IMR-90 (cell line): ENCODE data around the gene NEFH. TPM values are rescaled to one million over a fixed set of nuclear protein-coding genes. Genes with fewer than 3 reads are reported as not detected.

Source experiments
- ATAC-seq: fragments of 200-7000 bp; cut with Tn5 transposase; 2 replicates; pipeline ENCODE4 v1.9.1; 2020; ENCODE audit warnings: low read depth, mild to moderate bottlenecking, moderate library complexity
- BruUV-seq: library from RNA; stranded (reverse); fragments of 400-500 nt; replicated peaks from 2 replicates; lab custom pipeline; 2021; lab: Mats Ljungman, UMichigan
- CTCF ChIA-PET: fragments of 300-600 bp; formaldehyde crosslinking; extraction: SDS; loops from one replicate; lab custom pipeline; 2021; ENCODE audit warnings: antibody characterized with exemption; lab: Yijun Ruan, JAX
- POLR2A ChIA-PET: fragments of 300-600 bp; sonication (Branson Sonifier 250); formaldehyde crosslinking; loops from one replicate; lab custom pipeline; 2022; ENCODE audit warnings: antibody characterized with exemption; ENCODE audit not compliant: unreplicated experiment; lab: Charles Lee
- DNase-seq: peaks from one replicate; pipeline ENCODE4 v3.0.0; 2013
- H2AFZ ChIP-seq: replicated peaks from 2 replicates; pipeline ENCODE3; 2013; ENCODE audit warnings: low read length, mild to moderate bottlenecking; ENCODE audit not compliant: poor library complexity
- H2AK5ac ChIP-seq: 2 replicates; pipeline ENCODE4 v1.6.1; 2013; ENCODE audit warnings: low read depth, low read length, inconsistent platforms
- H2AK9ac ChIP-seq: replicated peaks from 2 replicates; pipeline ENCODE3; 2013; ENCODE audit warnings: mild to moderate bottlenecking, low read depth, low read length, moderate library complexity; ENCODE audit not compliant: poor library complexity
- H2BK120ac ChIP-seq: 2 replicates; pipeline ENCODE4 v1.6.1; 2013; ENCODE audit warnings: low read depth, low read length, inconsistent platforms
- H2BK15ac ChIP-seq: 3 replicates; pipeline ENCODE4 v1.6.1; 2013; ENCODE audit warnings: low read depth, low read length, inconsistent platforms
- H2BK20ac ChIP-seq: 2 replicates; pipeline ENCODE4 v1.6.1; 2013; ENCODE audit warnings: low read depth, mild to moderate bottlenecking, inconsistent platforms, low read length, moderate library complexity
- H2BK5ac ChIP-seq: 2 replicates; pipeline ENCODE4 v1.6.1; 2013; ENCODE audit warnings: mild to moderate bottlenecking, low read depth, low read length, inconsistent platforms; ENCODE audit not compliant: poor library complexity, severe bottlenecking
- H3K14ac ChIP-seq: replicated peaks from 2 replicates; pipeline ENCODE4 v1.6.1; 2013; ENCODE audit warnings: low read depth, low read length, inconsistent platforms
- H3K18ac ChIP-seq: 2 replicates; pipeline ENCODE4 v1.6.1; 2013; ENCODE audit warnings: low read depth, low read length, control low read depth
- H3K23ac ChIP-seq: 2 replicates; pipeline ENCODE4 v1.6.1; 2013; ENCODE audit warnings: low read depth, low read length, inconsistent platforms
- H3K27ac ChIP-seq: 2 replicates; pipeline ENCODE4 v1.5.1; 2013; ENCODE audit warnings: mild to moderate bottlenecking, control low read depth, low read length; ENCODE audit not compliant: insufficient read depth
- H3K27me3 ChIP-seq: 2 replicates; pipeline ENCODE4 v1.6.1; 2013; ENCODE audit warnings: low read length; ENCODE audit not compliant: control insufficient read depth, insufficient read depth
- H3K36me3 ChIP-seq: 2 replicates; pipeline ENCODE4 v1.6.1; 2013; ENCODE audit warnings: low read length, mixed read lengths; ENCODE audit not compliant: control insufficient read depth, insufficient read depth
- H3K4ac ChIP-seq: 2 replicates; pipeline ENCODE4 v1.6.1; 2013; ENCODE audit warnings: low read depth, low read length, inconsistent platforms
- H3K4me1 ChIP-seq: 2 replicates; pipeline ENCODE4 v1.6.1; 2013; ENCODE audit warnings: low read length, mixed read lengths; ENCODE audit not compliant: control insufficient read depth, insufficient read depth
- H3K4me2 ChIP-seq: 2 replicates; pipeline ENCODE4 v1.6.1; 2013; ENCODE audit warnings: low read depth, mild to moderate bottlenecking, control low read depth, low read length, moderate library complexity
- H3K4me3 ChIP-seq: 2 replicates; pipeline ENCODE4 v1.5.1; 2013; ENCODE audit warnings: low read depth, mild to moderate bottlenecking, control low read depth, low read length, moderate library complexity; ENCODE audit not compliant: insufficient read depth
- H3K56ac ChIP-seq: 2 replicates; pipeline ENCODE4 v1.6.1; 2013; ENCODE audit warnings: low read length, inconsistent platforms; ENCODE audit not compliant: insufficient read depth; ENCODE audit errors: extremely low read depth
- H3K79me1 ChIP-seq, 2 experiments: 2 replicates each; pipeline ENCODE4 v1.6.1; 2013; ENCODE audit warnings: low read length in 2 of 2, inconsistent platforms in 1 of 2, low read depth in 1 of 2
- H3K9ac ChIP-seq: 2 replicates; pipeline ENCODE4 v1.6.1; 2013; ENCODE audit warnings: low read depth, low read length, control low read depth
- H3K9me1 ChIP-seq: 2 replicates; pipeline ENCODE4 v1.6.1; 2013; ENCODE audit warnings: low read length, inconsistent platforms; ENCODE audit not compliant: insufficient read depth
- H3K9me3 ChIP-seq: 2 replicates; pipeline ENCODE4 v1.6.1; 2013; ENCODE audit warnings: low read length; ENCODE audit not compliant: control insufficient read depth, insufficient read depth
- H4K20me1 ChIP-seq: 2 replicates; pipeline ENCODE4 v1.6.1; 2013; ENCODE audit warnings: low read length, inconsistent platforms; ENCODE audit not compliant: insufficient read depth
- H4K5ac ChIP-seq: 2 replicates; pipeline ENCODE4 v1.6.1; 2013; ENCODE audit warnings: mild to moderate bottlenecking, low read depth, low read length, control low read depth
- H4K8ac ChIP-seq, 2 experiments: 2 replicates each; pipeline ENCODE4 v1.6.1; 2013; ENCODE audit warnings: low read depth in 2 of 2, low read length in 2 of 2, control low read depth in 1 of 2, inconsistent platforms in 1 of 2
- H4K91ac ChIP-seq: 2 replicates; pipeline ENCODE4 v1.6.1; 2013; ENCODE audit warnings: low read depth, low read length, inconsistent platforms; ENCODE audit not compliant: insufficient read depth
- BHLHE40 ChIP-seq: fragments of 150-350 bp; IDR thresholded peaks from 2 replicates; pipeline ENCODE4 v1.6.1; 2016; ENCODE audit warnings: mild to moderate bottlenecking, low read depth, low read length
- CEBPB ChIP-seq: IDR thresholded peaks from 2 replicates; pipeline ENCODE4 v1.6.1; 2012; ENCODE audit warnings: low read depth, low read length, improper control_type of control experiment
- CHD1 ChIP-seq: IDR thresholded peaks from 2 replicates; pipeline ENCODE4 v1.6.1; 2012; ENCODE audit warnings: low read depth, low read length, improper control_type of control experiment
- RAD21 ChIP-seq: IDR thresholded peaks from 2 replicates; pipeline ENCODE4 v1.6.1; 2012; ENCODE audit warnings: low read length, improper control_type of control experiment
- SMC3 ChIP-seq: fragments of 150-350 bp; IDR thresholded peaks from 2 replicates; pipeline ENCODE4 v1.6.1; 2016; ENCODE audit warnings: low read depth, mild to moderate bottlenecking, antibody characterized with exemption, low read length, moderate library complexity
- WGBS, 2 experiments: methylation state at CpG; one replicate each; pipeline versions ENCODE4 v1.1.5 to v1.1.7; 2013; ENCODE audit warnings: missing lambda C conversion rate in 2 of 2; ENCODE audit not compliant: insufficient read length in 1 of 2; ENCODE audit errors: extremely low coverage in 2 of 2; 5-methylcytosine and 5-hydroxymethylcytosine counted together
- dilution Hi-C: fragments of 300-500 bp; cut with HindIII; formaldehyde crosslinking; loops from one replicate; pipeline ENCODE4 v1.14.3; 2018; ENCODE audit warnings: low sequenced_read_pairs; ENCODE audit not compliant: unreplicated experiment
- in situ Hi-C: fragments of 300-500 bp; cut with MboI; formaldehyde crosslinking; loops from 3 replicates; pipeline ENCODE4 v1.14.3; 2019; ENCODE audit warnings: low sequenced_read_pairs, inconsistent platforms, mixed read lengths
- intact Hi-C: fragments of 100-400 bp; cut with micrococcal nuclease; formaldehyde crosslinking; loops from 2 replicates; pipeline ENCODE4 v1.10.0; 2022
- polyA plus RNA-seq, 3 experiments: library from polyadenylated mRNA; depleted of rRNA; stranded (reverse); fragments of >200 nt; gene quantifications; 2 replicates each; pipeline ENCODE4 v1.2.3, GENCODE V29; 2012; ENCODE audit warnings: low replicate concordance in 1 of 3
- total RNA-seq: library from RNA; depleted of rRNA; stranded (reverse); fragments of >200 nt; gene quantifications from 2 replicates; pipeline ENCODE4 v1.2.3, GENCODE V29; 2012
- TF ChIP-seq, protein P1 (sequence below): fragments of 150-350 bp; IDR thresholded peaks from 2 replicates; pipeline ENCODE4 v1.6.1; 2016; ENCODE audit warnings: low read depth, mild to moderate bottlenecking, low read length, moderate library complexity, borderline replicate concordance

NEFH gene
- total and polyA plus RNA-seq, 2 of the 4 experiments (the other 2 are of a cell fraction), result 1.3 to 2.9 TPM

DNA sequence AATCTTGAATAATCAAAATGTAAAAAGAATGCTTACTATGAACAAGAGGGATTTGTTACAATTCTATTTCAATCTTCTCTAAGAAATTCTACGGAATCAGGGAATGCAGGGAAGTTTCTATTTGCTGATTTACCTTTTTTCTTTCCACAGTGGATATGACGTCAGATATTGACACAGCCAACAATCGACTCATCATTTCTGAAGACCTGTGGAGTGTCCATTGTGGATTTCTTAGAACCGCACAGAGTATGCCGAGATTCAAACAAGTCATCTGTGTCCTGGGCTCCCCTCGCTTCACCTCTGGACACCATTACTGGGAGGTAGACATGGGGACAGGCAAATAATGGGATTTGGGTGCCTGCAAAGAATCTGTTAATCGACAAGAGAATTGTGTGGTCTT, 45.7 kb upstream of the NEFH start:
- dilution Hi-C loops (no loop called here), intact Hi-C loops (no loop called here), in situ Hi-C loops (no loop called here)
- no peaks in the 10 kb centered on the region for H3K79me1 ChIP-seq
- H3K9me3 ChIP-seq, result no peaks in the 10 kb centered on the region
- 100% methylated on average over 1 of the region's 7 CpGs; no CpG with 5 or more reads in 1 of the 2 experiments for WGBS, 2 experiments
- no peak overlapping the region for H2AK5ac ChIP-seq
- H3K4me2 ChIP-seq, result no peak overlapping the region
- BruUV-seq, result no TSS peak
- no peak overlapping the region for H3K4ac ChIP-seq
- no peaks in the 10 kb centered on the region for H4K20me1 ChIP-seq
- H3K9ac ChIP-seq, result no peak overlapping the region
- no peak overlapping the region for H3K4me3 ChIP-seq
- no peak overlapping the region for H2AFZ ChIP-seq
- no peak overlapping the region for H2BK15ac ChIP-seq
- TF ChIP-seq CEBPB (no peak), SMC3 (no peak), BHLHE40 (no peak), RAD21 (no peak), CHD1 (no peak)
- TF ChIP-seq, protein P1, sequence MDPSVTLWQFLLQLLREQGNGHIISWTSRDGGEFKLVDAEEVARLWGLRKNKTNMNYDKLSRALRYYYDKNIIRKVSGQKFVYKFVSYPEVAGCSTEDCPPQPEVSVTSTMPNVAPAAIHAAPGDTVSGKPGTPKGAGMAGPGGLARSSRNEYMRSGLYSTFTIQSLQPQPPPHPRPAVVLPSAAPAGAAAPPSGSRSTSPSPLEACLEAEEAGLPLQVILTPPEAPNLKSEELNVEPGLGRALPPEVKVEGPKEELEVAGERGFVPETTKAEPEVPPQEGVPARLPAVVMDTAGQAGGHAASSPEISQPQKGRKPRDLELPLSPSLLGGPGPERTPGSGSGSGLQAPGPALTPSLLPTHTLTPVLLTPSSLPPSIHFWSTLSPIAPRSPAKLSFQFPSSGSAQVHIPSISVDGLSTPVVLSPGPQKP, result no peak
- H3K27ac ChIP-seq, result no peak overlapping the region
- CTCF ChIA-PET, result no interaction called here
- H2BK120ac ChIP-seq, result no peak overlapping the region
- no peaks in the 10 kb centered on the region for H3K36me3 ChIP-seq
- no peak overlapping the region for H4K8ac ChIP-seq
- H3K14ac ChIP-seq, result no peak overlapping the region
- H3K23ac ChIP-seq, result no peak overlapping the region
- H3K18ac ChIP-seq, result no peak overlapping the region
- no peak for DNase-seq
- no peak overlapping the region for H4K5ac ChIP-seq
- H2AK9ac ChIP-seq, result no peak overlapping the region
- H3K4me1 ChIP-seq, result no peaks in the 10 kb centered on the region
- no peak overlapping the region for H3K56ac ChIP-seq
- no peak overlapping the region for H2BK5ac ChIP-seq
- peaks cover 45% of the 10 kb centered on the region for H3K27me3 ChIP-seq
- H3K9me1 ChIP-seq, result no peaks in the 10 kb centered on the region
- H2BK20ac ChIP-seq, result no peak overlapping the region
- H4K91ac ChIP-seq, result no peak overlapping the region
- no peak for ATAC-seq
- POLR2A ChIA-PET, result no interaction called here
